ENCODE results near the gene PTPRZ1.

- TF ChIP-seq ZNF217 (IDR thresholded peaks at IDR 0.05): no peak
- TF ChIP-seq POU2F2 (IDR thresholded peaks at IDR 0.05; ENCODE audit: borderline replicate concordance, low read depth, low read length): no peak
- no peak for TF ChIP-seq CTCF (IDR thresholded peaks at IDR 0.05 in 2 of 3, conservative IDR thresholded peaks at IDR 0.05 in 1 of 3; ENCODE audit: control insufficient read depth in 2 of 3, extremely low read depth in 1 of 3, insufficient read depth in 1 of 3, low read depth in 3 of 3, low read length in 3 of 3)
- no peak for TF ChIP-seq RAD21 (IDR thresholded peaks at IDR 0.05; ENCODE audit: insufficient read depth, low read depth, low read length)
- no peak for TF ChIP-seq ZNF24 (IDR thresholded peaks at IDR 0.05)
- TF ChIP-seq ESRRA (IDR thresholded peaks at IDR 0.05; ENCODE audit: low read length): no peak
- no peak for TF ChIP-seq ZBED1 (IDR thresholded peaks at IDR 0.05; ENCODE audit: borderline replicate concordance)
- no peak for TF ChIP-seq FOXK2 (IDR thresholded peaks at IDR 0.05)
- no peak for TF ChIP-seq HDAC2 (IDR thresholded peaks at IDR 0.05)
- no peak for TF ChIP-seq E2F4 (IDR thresholded peaks at IDR 0.05; ENCODE audit: low read depth, low read length)
- no peak for TF ChIP-seq ZNF384 (IDR thresholded peaks at IDR 0.05; ENCODE audit: borderline replicate concordance, low read depth, low read length)
- no peak for TF ChIP-seq IRF3 (IDR thresholded peaks at IDR 0.05)
These were observed 141.7 kb downstream of the PTPRZ1 start for GRCh38 chr7:122014697-122015096.

Data from GM12878 (cell line).